Natural killer cell (primary cell): ENCODE results near the gene DOCK4. TPM values are rescaled to one million over a fixed set of nuclear protein-coding genes. Genes with fewer than 3 reads are reported as not detected.

ENCODE experiments used
- ATAC-seq, 3 donors: fragments of 150-1000 bp in 2 of 3; fragments of 200-7000 bp in 1 of 3; cut with Tn5 transposase; 1 replicate in 1 of 3; 2 replicates in 2 of 3; pipeline ENCODE4 v1.10.0; 2021; ENCODE audit warnings: mild to moderate bottlenecking in 2 of 3, moderate library complexity in 2 of 3
- DNase-seq, 2 donors: peaks; one replicate each; pipeline versions ENCODE4 v3.0.0 to v3.0.0-alpha.2; 2013 to 2021; ENCODE audit warnings: mixed read lengths in 1 of 2
- H3K27ac ChIP-seq: one replicate; pipeline ENCODE4 v1.5.1; 2013; ENCODE audit warnings: mild to moderate bottlenecking, low read length
- H3K27me3 ChIP-seq: one replicate; pipeline ENCODE4 v1.6.1; 2013; ENCODE audit warnings: low read length; ENCODE audit not compliant: control insufficient read depth, insufficient read depth
- H3K36me3 ChIP-seq: one replicate; pipeline ENCODE4 v1.6.1; 2013; ENCODE audit warnings: low read length; ENCODE audit not compliant: control insufficient read depth, insufficient read depth
- H3K4me1 ChIP-seq: one replicate; pipeline ENCODE4 v1.6.1; 2013; ENCODE audit warnings: low read length; ENCODE audit not compliant: control insufficient read depth, insufficient read depth
- H3K4me3 ChIP-seq: one replicate; pipeline ENCODE4 v1.5.1; 2013; ENCODE audit warnings: low read length
- H3K9me3 ChIP-seq: one replicate; pipeline ENCODE4 v1.6.1; 2013; ENCODE audit warnings: low read length; ENCODE audit not compliant: control insufficient read depth, insufficient read depth
- H3K27ac Mint-ChIP-seq, 2 donors: one replicate each; pipeline ENCODE4 v1.8.0; 2022; ENCODE audit warnings: mild to moderate bottlenecking in 2 of 2, mixed read lengths in 2 of 2, moderate library complexity in 1 of 2
- H3K27me3 Mint-ChIP-seq, 2 donors: one replicate each; pipeline ENCODE4 v1.8.0; 2022; ENCODE audit warnings: low read depth in 2 of 2, mixed read lengths in 2 of 2
- H3K36me3 Mint-ChIP-seq: one replicate; pipeline ENCODE4 v1.8.0; 2022; ENCODE audit warnings: mixed read lengths
- H3K4me1 Mint-ChIP-seq, 2 donors: one replicate each; pipeline ENCODE4 v1.8.0; 2022; ENCODE audit warnings: mixed read lengths in 2 of 2
- H3K4me3 Mint-ChIP-seq: one replicate; pipeline ENCODE4 v1.8.0; 2022; ENCODE audit warnings: mild to moderate bottlenecking, moderate library complexity, mixed read lengths
- H3K9me3 Mint-ChIP-seq, 2 donors: one replicate each; pipeline ENCODE4 v1.8.0; 2022; ENCODE audit warnings: mixed read lengths in 2 of 2
- WGBS: methylation state at CpG from one replicate; pipeline ENCODE4 v1.1.7; 2013; ENCODE audit warnings: missing lambda C conversion rate; ENCODE audit not compliant: insufficient coverage; 5-methylcytosine and 5-hydroxymethylcytosine counted together
- intact Hi-C: fragments of 100-400 bp; cut with micrococcal nuclease; formaldehyde crosslinking; loops from one replicate; pipeline ENCODE4 v1.14.2; 2022
- total RNA-seq, 4 donors: library from RNA; stranded (reverse); fragments of 120-200 nt in 1 of 4; gene quantifications; one replicate each; pipeline versions ENCODE4 v1.2.3 to v1.2.4, GENCODE V29; 2013 to 2022
- TF ChIP-seq, protein P1 (sequence below): fragments of 200-600 bp; IDR thresholded peaks from one replicate; pipeline ENCODE4 v1.8.0; 2022; ENCODE audit warnings: antibody characterized with exemption

The DOCK4 gene
- total RNA-seq, 3 donors from 2014 or later (not counting 1 experiment from before 2014, with no cell fraction given): 0.61 to 2.4 (median 0.89) TPM

DNA sequence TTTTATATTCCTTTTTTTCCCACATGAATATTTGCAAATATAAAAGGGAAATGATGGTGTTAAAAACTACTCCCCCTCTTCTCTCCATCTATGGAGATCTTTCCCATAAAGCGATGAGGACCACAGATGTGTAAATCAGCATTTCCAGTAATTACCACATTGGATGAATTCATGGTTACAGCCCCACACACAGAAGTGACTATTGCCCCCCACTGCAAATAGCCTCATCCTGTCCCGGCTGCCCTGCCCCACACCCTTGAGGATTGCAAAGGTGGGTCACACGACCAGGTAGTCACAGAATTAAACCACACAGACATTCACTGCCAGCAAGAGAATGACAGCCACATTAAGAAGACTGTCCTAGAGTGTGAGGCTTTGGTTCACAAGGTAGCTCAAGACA lies 145.1 kb downstream of the DOCK4 start:
- Histone ChIP-seq H3K27me3 (no peaks in the 10 kb centered on the region), H3K36me3 (no peaks in the 10 kb centered on the region), H3K4me1 (no peaks in the 10 kb centered on the region), H3K9me3 (no peaks in the 10 kb centered on the region), H3K27ac (no peak overlapping the region), H3K4me3 (no peak overlapping the region)
- Mint-ChIP-seq H3K27ac (no peak overlapping the region), H3K4me3 (no peak overlapping the region), H3K36me3 (no peaks in the 10 kb centered on the region), H3K27me3 (no peaks in the 10 kb centered on the region), H3K4me1 (no peaks in the 10 kb centered on the region), H3K9me3 (no peaks in the 10 kb centered on the region)
- 90% methylated on average over 3 of the region's 3 CpGs for WGBS
- DNase-seq: no peak
- TF ChIP-seq, protein P1, sequence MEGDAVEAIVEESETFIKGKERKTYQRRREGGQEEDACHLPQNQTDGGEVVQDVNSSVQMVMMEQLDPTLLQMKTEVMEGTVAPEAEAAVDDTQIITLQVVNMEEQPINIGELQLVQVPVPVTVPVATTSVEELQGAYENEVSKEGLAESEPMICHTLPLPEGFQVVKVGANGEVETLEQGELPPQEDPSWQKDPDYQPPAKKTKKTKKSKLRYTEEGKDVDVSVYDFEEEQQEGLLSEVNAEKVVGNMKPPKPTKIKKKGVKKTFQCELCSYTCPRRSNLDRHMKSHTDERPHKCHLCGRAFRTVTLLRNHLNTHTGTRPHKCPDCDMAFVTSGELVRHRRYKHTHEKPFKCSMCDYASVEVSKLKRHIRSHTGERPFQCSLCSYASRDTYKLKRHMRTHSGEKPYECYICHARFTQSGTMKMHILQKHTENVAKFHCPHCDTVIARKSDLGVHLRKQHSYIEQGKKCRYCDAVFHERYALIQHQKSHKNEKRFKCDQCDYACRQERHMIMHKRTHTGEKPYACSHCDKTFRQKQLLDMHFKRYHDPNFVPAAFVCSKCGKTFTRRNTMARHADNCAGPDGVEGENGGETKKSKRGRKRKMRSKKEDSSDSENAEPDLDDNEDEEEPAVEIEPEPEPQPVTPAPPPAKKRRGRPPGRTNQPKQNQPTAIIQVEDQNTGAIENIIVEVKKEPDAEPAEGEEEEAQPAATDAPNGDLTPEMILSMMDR: no peak
- intact Hi-C loops: no loop called here
- ATAC-seq: no peak

DNA sequence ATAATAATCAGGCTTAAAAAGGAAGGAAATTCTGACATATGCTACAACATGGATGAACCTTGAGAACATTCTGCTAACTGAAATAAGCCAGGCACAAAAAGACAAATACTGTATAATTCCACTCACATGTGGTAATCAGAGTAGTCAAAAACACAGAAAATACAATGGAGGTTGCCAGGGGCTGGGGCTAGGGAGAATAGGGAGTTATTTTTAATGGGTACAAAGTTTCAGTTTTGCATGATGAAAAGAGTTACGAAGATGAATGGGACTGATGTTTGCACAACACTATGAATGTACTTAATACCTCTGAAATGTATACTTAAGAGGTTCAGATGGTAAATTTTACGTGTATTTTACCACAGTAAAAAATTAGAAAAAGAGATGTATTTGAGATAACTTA lies 145.6 kb downstream of the DOCK4 start:
- no peaks in the 10 kb centered on the region for H3K27me3 Mint-ChIP-seq
- intact Hi-C loops: no loop called here
- H3K27me3 ChIP-seq: no peaks in the 10 kb centered on the region

DNA sequence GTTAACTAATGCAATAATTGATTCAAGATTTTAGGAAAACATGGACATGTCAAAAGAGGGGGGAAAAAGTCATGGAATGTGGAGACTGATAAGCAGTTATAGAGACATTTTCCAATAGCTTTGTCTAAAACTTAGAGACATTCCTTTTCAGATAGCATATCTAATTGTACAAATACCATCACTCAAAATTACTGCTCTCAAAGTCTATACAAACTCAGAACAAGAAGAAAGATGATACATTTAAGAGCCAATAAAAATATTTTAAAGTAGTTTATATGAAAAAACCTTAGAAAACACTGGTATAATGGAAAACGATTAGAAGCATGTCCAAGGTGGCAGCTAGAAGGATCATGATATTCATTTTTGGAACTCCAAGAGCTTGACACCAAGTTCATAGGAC lies 146.5 kb downstream of the DOCK4 start:
- intact Hi-C loops: no loop called here
- Histone ChIP-seq H3K9me3 (no peaks in the 10 kb centered on the region), H3K36me3 (no peaks in the 10 kb centered on the region), H3K4me3 (no peak overlapping the region), H3K4me1 (no peaks in the 10 kb centered on the region), H3K27me3 (no peaks in the 10 kb centered on the region), H3K27ac (no peak overlapping the region)
- 62% methylated on average over 1 of the region's 1 CpG for WGBS
- no peak overlapping the region for H3K27ac Mint-ChIP-seq
- TF ChIP-seq, protein P1: no peak
- no peaks in the 10 kb centered on the region for H3K36me3 Mint-ChIP-seq
- ATAC-seq (no peak), DNase-seq (no peak)
- no peaks in the 10 kb centered on the region for H3K9me3 Mint-ChIP-seq
- H3K4me3 Mint-ChIP-seq: no peak overlapping the region
- no peaks in the 10 kb centered on the region for H3K4me1 Mint-ChIP-seq
- no peaks in the 10 kb centered on the region for H3K27me3 Mint-ChIP-seq

More for the DNA sequence above, 145.6 kb downstream of the DOCK4 start:
- no peaks in the 10 kb centered on the region for H3K4me1 Mint-ChIP-seq
- Histone ChIP-seq H3K4me3 (no peak overlapping the region), H3K4me1 (no peaks in the 10 kb centered on the region), H3K27ac (no peak overlapping the region), H3K9me3 (no peaks in the 10 kb centered on the region), H3K36me3 (no peaks in the 10 kb centered on the region)
- no peaks in the 10 kb centered on the region for H3K9me3 Mint-ChIP-seq
- ATAC-seq (no peak), DNase-seq (no peak)
- TF ChIP-seq, protein P1: no peak
- no peak overlapping the region for H3K27ac Mint-ChIP-seq
- no peaks in the 10 kb centered on the region for H3K36me3 Mint-ChIP-seq
- 86% methylated on average over 1 of the region's 2 CpGs for WGBS
- no peak overlapping the region for H3K4me3 Mint-ChIP-seq

DNA sequence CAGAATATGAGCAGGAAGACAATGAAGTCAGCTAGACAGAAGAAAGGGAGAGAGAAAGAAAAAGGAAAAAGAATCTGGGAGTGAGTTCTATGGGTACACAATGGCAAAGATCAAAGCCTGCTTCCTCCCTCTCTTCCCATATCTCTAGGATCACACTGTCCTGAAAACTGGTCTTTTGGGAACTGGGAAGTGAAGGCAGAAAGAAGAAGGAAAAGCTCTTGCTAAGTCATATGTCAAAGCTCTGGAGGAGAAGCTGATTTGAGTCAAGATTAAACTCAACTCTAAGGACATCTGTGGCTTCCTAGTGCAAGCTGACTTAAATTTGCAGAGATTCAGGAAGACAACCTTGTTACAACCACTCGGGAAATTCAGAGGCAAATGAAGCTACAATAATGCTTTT lies 147.5 kb downstream of the DOCK4 start:
- Histone ChIP-seq H3K27me3 (no peaks in the 10 kb centered on the region), H3K4me1 (no peaks in the 10 kb centered on the region), H3K27ac (no peak overlapping the region), H3K9me3 (no peaks in the 10 kb centered on the region), H3K4me3 (no peak overlapping the region), H3K36me3 (no peaks in the 10 kb centered on the region)
- ATAC-seq: no peak
- no peaks in the 10 kb centered on the region for H3K4me1 Mint-ChIP-seq
- no peak for DNase-seq
- H3K36me3 Mint-ChIP-seq: no peaks in the 10 kb centered on the region
- H3K27me3 Mint-ChIP-seq: no peaks in the 10 kb centered on the region
- intact Hi-C loops: no loop called here
- H3K27ac Mint-ChIP-seq: no peak overlapping the region
- WGBS: 44% methylated on average over 1 of the region's 1 CpG
- no peaks in the 10 kb centered on the region for H3K9me3 Mint-ChIP-seq
- TF ChIP-seq, protein P1: no peak
- no peak overlapping the region for H3K4me3 Mint-ChIP-seq
